Nephron (organoid): ENCODE data around the gene VAMP8.
A peak's percentile ranks its signal among the peaks of the same experiment; 100 is the strongest.

Experiments
- H3K27ac Mint-ChIP-seq, 3 experiments: 2 replicates each; pipeline ENCODE4 v1.8.0; 2020; ENCODE audit warnings: mixed read lengths in 3 of 3, mild to moderate bottlenecking in 2 of 3, moderate library complexity in 1 of 3
- H3K27me3 Mint-ChIP-seq: 2 replicates; pipeline ENCODE4 v1.8.0; 2021; ENCODE audit warnings: low read depth, mild to moderate bottlenecking, moderate library complexity, mixed read lengths
- H3K36me3 Mint-ChIP-seq: 2 replicates; pipeline ENCODE4 v1.8.0; 2020; ENCODE audit warnings: low read depth, mixed read lengths
- H3K4me1 Mint-ChIP-seq: 2 replicates; pipeline ENCODE4 v1.8.0; 2020; ENCODE audit warnings: mixed read lengths
- H3K4me3 Mint-ChIP-seq, 3 experiments: 2 replicates each; pipeline ENCODE4 v1.8.0; 2020; ENCODE audit warnings: mild to moderate bottlenecking in 3 of 3, mixed read lengths in 3 of 3, moderate library complexity in 2 of 3
- H3K9me3 Mint-ChIP-seq: 2 replicates; pipeline ENCODE4 v1.8.0; 2020; ENCODE audit warnings: mixed read lengths
- TF ChIP-seq, protein P1 (sequence below), 3 experiments: fragments of 200-600 bp; sonication (generic); IDR thresholded peaks; one replicate each; pipeline ENCODE4 v1.5.0; 2021; ENCODE audit warnings: antibody characterized with exemption in 3 of 3; ENCODE audit not compliant: unreplicated experiment in 3 of 3

Gene VAMP8

DNA sequence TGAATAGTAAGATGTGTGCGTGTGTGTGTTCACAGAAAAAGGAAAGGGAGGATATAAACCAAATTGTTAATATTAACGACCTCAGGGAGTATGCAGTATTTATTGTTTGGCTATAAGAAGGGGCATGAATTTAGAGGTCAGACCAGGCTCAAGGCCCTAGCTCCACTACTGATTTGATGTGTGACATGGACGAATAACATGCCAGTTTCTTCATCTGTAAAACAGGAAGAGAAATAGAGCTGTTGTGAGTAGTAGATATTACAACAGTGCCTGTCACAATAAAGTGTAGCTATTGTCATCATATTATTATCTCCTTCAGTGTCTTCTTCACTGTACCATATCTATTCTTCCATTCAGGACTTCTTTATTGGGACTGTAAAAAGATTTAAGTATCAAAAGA, 42.5 kb upstream of the VAMP8 start:
- peak overlapping the region; percentile 30 to 100 (median 41) for H3K27ac Mint-ChIP-seq
- TF ChIP-seq, protein P1, sequence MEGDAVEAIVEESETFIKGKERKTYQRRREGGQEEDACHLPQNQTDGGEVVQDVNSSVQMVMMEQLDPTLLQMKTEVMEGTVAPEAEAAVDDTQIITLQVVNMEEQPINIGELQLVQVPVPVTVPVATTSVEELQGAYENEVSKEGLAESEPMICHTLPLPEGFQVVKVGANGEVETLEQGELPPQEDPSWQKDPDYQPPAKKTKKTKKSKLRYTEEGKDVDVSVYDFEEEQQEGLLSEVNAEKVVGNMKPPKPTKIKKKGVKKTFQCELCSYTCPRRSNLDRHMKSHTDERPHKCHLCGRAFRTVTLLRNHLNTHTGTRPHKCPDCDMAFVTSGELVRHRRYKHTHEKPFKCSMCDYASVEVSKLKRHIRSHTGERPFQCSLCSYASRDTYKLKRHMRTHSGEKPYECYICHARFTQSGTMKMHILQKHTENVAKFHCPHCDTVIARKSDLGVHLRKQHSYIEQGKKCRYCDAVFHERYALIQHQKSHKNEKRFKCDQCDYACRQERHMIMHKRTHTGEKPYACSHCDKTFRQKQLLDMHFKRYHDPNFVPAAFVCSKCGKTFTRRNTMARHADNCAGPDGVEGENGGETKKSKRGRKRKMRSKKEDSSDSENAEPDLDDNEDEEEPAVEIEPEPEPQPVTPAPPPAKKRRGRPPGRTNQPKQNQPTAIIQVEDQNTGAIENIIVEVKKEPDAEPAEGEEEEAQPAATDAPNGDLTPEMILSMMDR (IDR thresholded peaks at IDR 0.05; ENCODE audit: unreplicated experiment in 3 of 3): no peak
- no peaks in the 10 kb centered on the region for H3K27me3 Mint-ChIP-seq
- H3K36me3 Mint-ChIP-seq: peaks cover under 1% of the 10 kb centered on the region
- H3K9me3 Mint-ChIP-seq: no peaks in the 10 kb centered on the region
- H3K4me3 Mint-ChIP-seq: peak overlapping the region in 2 of 3 experiments; percentile 26 to 31
- H3K4me1 Mint-ChIP-seq: peaks cover 27% of the 10 kb centered on the region

DNA sequence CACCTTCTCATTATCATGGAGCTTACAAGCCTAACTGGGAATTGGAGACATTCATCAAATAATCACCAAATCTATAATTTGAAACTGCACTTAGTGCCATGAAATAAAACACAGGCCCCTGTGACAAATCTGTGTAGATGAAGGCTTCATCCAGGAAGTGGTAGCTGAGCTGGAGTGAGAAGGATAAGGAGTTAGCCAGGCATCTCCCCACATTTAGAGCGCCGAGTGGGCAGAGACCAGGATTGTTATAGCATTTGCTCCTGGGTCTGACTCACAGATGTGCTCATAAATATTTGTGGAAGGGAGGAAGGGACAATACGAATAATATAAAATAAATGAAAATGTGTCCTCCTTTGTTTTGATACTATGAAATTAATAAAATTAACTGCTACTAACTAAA, 40.9 kb upstream of the VAMP8 start:
- TF ChIP-seq, protein P1 (IDR thresholded peaks at IDR 0.05; ENCODE audit: unreplicated experiment in 3 of 3): no peak
- peak overlapping the region; percentile 94 to 99 (median 96) for H3K4me3 Mint-ChIP-seq
- H3K4me1 Mint-ChIP-seq: peaks cover 43% of the 10 kb centered on the region
- H3K27me3 Mint-ChIP-seq: no peaks in the 10 kb centered on the region
- H3K36me3 Mint-ChIP-seq: peaks cover 17% of the 10 kb centered on the region
- H3K9me3 Mint-ChIP-seq: no peaks in the 10 kb centered on the region
- peak overlapping the region; percentile 98 to 100 (median 100) for H3K27ac Mint-ChIP-seq

DNA sequence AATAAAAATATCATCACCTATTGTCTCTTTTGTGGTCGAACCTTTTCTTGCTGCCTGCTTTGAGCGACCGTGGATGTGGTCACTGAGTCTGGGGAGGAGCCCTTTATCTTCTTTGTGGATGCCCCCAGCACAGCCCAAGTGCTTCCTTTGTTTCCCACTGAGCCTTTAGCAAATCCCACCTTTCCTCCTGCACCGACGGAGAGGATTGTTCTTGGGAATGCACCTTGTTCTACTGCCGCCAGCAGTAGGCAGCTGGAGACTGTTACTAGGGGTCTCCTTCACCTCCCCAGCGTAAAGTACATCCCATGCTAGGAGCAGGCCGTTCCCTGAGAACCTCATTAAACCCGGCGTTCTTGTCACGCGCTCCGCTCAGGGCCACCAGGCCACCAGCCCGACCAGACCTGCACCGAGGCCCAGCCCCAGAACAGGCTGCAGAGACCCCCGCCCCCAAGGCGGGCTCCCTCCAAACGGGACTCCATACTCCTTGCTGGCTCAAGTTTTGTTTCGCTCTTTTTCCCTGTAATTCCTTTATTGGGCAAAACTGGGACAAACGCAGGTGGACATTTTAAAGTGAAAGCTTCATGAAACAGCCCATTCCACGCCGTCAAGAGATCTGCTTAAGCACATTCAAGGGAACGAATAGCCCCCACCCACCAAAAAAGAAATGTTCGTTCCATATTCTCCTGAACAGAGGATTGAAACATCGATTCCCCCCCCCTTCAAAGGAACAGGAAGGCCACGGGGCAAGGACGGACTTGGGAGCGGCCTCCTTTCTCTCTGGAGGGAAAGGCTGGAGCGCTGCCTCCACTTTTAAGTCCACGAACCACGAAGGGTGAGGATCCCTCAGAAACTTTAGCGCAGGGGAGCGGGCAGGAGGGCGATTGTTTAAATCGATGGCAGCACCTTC, 39.5 kb upstream of the VAMP8 start:
- H3K9me3 Mint-ChIP-seq: no peaks in the 10 kb centered on the region
- H3K4me1 Mint-ChIP-seq: peaks cover 56% of the 10 kb centered on the region
- peak overlapping the region; percentile 98 to 100 (median 100) for H3K27ac Mint-ChIP-seq
- H3K4me3 Mint-ChIP-seq: peak overlapping the region; percentile 94 to 99 (median 96)
- no peaks in the 10 kb centered on the region for H3K27me3 Mint-ChIP-seq
- TF ChIP-seq, protein P1 (IDR thresholded peaks at IDR 0.05; ENCODE audit: unreplicated experiment in 3 of 3): no peak
- H3K36me3 Mint-ChIP-seq: peaks cover 31% of the 10 kb centered on the region

DNA sequence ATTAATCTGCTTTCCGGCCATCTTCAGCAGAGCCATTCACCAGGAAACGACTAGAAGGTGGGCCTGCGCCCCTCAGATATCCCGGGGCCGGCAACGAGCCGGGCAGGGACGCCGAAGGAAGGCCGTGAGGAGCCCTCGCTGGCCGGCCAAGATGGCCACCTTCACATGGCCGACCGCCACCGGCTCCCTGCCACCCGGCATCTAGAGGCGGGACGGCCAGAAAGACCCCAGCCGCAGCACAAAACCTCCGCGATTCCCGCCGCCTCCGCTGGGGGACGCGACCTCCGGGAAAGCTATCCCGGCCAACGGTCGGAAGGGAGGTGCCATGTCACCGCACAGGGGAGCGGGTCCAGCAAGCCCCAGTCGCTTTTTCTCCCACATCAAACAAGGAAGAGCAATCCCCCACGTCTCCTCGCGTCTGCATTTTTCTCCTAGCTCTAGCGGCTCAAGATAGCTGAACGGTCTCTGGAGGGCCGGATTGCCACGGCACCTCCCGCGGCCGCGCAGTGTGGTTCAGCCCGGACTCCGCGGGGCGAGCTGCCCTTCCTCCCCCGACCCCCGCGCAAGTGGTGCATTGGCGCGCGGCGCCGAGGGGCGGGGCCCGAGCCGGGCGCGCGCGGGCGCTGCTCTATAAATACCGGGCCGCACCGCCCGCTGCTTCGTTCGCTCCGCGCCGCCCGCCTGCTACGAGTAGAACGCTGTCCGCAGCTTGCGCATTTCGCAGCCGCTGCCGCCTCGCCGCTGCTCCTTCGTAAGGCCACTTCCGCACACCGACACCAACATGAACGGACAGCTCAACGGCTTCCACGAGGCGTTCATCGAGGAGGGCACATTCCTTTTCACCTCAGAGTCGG, 38.7 kb upstream of the VAMP8 start, which contains the start of gene MAT2A:
Gene MAT2A (plus strand): TSS at position 662 of the 854 bp plus-strand sequence. CDS start 120 bp downstream, at position 782.
- no peaks in the 10 kb centered on the region for H3K9me3 Mint-ChIP-seq
- H3K27me3 Mint-ChIP-seq: no peaks in the 10 kb centered on the region
- H3K4me3 Mint-ChIP-seq: peak within 1 kb of the TSS; percentile 94 to 99 (median 96)
- TF ChIP-seq, protein P1 (IDR thresholded peaks at IDR 0.05; ENCODE audit: unreplicated experiment in 3 of 3): peak; percentile 66 to 81 (median 80)
- peaks cover 64% of the 10 kb centered on the region for H3K4me1 Mint-ChIP-seq
- peaks cover 39% of the 10 kb centered on the region for H3K36me3 Mint-ChIP-seq
- peak within 1 kb of the TSS; percentile 98 to 100 (median 100) for H3K27ac Mint-ChIP-seq

DNA sequence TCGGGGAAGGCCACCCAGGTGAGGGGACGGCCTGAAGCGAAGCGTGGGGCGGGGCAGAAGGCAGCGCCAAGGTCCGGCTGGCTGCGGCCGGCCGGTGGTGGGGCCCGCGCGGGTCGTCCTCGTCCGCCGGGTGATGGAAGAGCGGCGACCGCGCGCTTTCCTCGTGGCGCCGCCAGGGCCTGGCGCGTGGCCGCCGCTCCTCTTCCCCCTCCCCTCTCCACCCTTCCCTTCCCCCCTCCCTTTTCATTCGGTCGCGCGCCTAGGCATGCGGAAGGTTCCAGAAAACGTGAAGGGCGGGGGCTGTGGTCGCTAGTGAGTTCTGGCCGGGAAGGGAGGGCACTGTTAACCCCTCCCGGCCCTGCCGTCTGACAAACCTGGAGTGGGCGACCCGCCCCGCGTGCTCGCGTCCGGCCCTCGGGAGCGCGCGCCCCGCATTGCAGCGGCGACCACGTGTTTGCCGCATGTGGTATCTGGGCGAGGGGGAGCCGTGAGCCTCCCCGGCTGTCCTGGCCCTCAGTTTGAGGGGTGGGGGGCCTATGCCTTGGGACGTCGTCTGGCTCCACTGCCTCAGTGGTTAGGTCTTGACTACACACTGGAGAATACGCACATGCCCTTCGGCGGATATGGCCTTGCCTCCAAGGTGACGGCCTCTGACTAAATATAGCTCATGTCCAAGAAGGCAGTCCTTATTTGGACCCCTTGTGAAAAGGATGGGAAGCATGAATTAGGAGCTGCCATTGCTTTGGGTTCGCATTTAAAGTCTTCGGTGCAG, 37.8 kb upstream of the VAMP8 start:
- no peaks in the 10 kb centered on the region for H3K9me3 Mint-ChIP-seq
- TF ChIP-seq, protein P1 (IDR thresholded peaks at IDR 0.05; ENCODE audit: unreplicated experiment in 3 of 3): no peak
- H3K36me3 Mint-ChIP-seq: peaks cover 47% of the 10 kb centered on the region
- H3K4me3 Mint-ChIP-seq: peak overlapping the region; percentile 94 to 99 (median 96)
- H3K4me1 Mint-ChIP-seq: peaks cover 70% of the 10 kb centered on the region
- no peaks in the 10 kb centered on the region for H3K27me3 Mint-ChIP-seq
- peak overlapping the region; percentile 98 to 100 (median 100) for H3K27ac Mint-ChIP-seq
